ENCODE data around the gene FAF2. TPM values are rescaled to one million over a fixed set of nuclear protein-coding genes. Genes with fewer than 3 reads are reported as not detected.
A peak's percentile ranks its signal among the peaks of the same experiment; 100 is the strongest.

The FAF2 gene
- total and polyA plus RNA-seq, 10 of the 15 experiments (the other 5 are each of a cell fraction or from before 2014, with no cell fraction given) = 19.0 to 45.1 (median 35.6) TPM

DNA sequence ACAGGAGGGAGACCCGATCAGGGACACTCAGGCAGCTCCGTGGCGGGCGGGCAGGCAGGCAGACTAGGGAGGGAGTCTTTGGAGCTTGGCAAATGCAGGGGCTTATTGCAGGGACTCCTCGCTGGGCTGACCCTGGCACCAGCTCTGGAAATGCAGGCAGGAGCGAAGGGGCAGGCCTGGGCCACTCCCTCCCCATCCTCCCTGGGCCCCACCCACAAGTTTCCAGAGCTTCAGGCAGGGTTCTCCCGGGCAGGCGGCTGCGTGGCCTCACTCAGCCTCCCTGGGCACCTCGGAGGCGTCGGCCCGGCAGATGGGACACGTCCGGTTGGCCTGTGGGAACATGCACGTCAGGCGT, 80.6 kb downstream of the FAF2 start (continued):
- TF ChIP-seq, protein P1, sequence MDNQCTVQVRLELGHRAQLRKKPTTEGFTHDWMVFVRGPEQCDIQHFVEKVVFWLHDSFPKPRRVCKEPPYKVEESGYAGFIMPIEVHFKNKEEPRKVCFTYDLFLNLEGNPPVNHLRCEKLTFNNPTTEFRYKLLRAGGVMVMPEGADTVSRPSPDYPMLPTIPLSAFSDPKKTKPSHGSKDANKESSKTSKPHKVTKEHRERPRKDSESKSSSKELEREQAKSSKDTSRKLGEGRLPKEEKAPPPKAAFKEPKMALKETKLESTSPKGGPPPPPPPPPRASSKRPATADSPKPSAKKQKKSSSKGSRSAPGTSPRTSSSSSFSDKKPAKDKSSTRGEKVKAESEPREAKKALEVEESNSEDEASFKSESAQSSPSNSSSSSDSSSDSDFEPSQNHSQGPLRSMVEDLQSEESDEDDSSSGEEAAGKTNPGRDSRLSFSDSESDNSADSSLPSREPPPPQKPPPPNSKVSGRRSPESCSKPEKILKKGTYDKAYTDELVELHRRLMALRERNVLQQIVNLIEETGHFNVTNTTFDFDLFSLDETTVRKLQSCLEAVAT (IDR thresholded peaks at IDR 0.05) = no peak
- TF ChIP-seq BACH1 (IDR thresholded peaks at IDR 0.05; ENCODE audit: borderline replicate concordance) (no peak), POLR2AphosphoS2 (IDR thresholded peaks at IDR 0.05; ENCODE audit: low read depth, low read length) (no peak), HDAC2 (IDR thresholded peaks at IDR 0.05) (no peak), ZNF207 (IDR thresholded peaks at IDR 0.05; ENCODE audit: borderline replicate concordance) (no peak)

DNA sequence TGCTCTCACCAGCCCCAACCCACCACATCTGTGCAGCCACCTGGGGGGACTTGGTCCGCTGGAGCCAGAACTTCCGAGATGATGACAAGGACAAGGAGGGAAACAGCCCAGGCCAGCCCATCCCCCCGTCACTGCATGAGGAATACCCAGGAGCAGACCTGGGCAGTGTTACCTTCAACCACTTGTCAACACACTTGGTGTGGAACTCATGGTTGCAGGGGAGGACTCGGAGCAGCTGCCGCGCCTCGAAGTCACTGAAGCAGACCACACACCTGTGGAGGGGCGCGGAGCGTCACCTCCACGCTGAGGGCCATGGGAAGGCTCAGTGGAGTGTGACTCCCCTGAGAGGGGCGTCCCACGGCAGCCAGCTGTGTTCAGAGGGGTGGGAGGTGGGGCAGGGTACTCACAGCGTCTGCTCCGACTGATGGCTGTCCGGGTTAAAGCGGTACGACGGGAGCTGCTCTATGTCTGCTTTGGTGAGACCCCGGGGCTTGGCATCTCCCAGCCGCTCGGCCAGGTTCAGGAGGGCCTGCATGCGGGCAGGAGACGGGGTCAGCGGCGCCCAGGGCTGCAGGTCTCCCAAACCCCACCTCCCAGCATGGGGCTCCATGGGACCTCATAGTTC, 81.0 kb downstream of the FAF2 start:
- H3K9me3 ChIP-seq (replicated peaks; ENCODE audit: control insufficient read depth, insufficient read depth, low read length) = no peaks in the 10 kb centered on the region
- in situ Hi-C loops (cut with MboI) (no loop called here), intact Hi-C loops (cut with micrococcal nuclease; ENCODE audit: unreplicated experiment) (no loop called here)
- no peak for DNase-seq (ENCODE audit: low read depth, low spot score)
- 84% methylated on average over 26 of the region's 26 CpGs for WGBS (ENCODE audit: insufficient coverage, insufficient replicate concordance, low lambda C conversion rate, missing lambda C conversion rate)
- H3K79me2 ChIP-seq (ENCODE audit: control insufficient read depth, insufficient read depth, low read length) = peaks cover 29% of the 10 kb centered on the region
- no peaks in the 10 kb centered on the region; the same call in 1 of the 2 replicates for H4K20me1 ChIP-seq (ENCODE audit: control insufficient read depth, insufficient read depth)
- ChIA-PET RAD21 (ENCODE audit: unreplicated experiment) (no interaction called here), POLR2A (no interaction called here), SMC1A (ENCODE audit: uncharacterized antibody, unreplicated experiment) (no interaction called here), CTCF (no interaction called here)
- no peak for FAIRE-seq
- H3K4me2 ChIP-seq (ENCODE audit: control insufficient read depth, insufficient read depth) = peak overlapping the region; percentile 64
- H3K27me3 ChIP-seq (replicated peaks in 1 of 2; ENCODE audit: control insufficient read depth in 2 of 2, insufficient read depth in 2 of 2, low read length in 1 of 2) = no peaks in the 10 kb centered on the region
- peak overlapping the region; percentile 56 for H3K27ac ChIP-seq (ENCODE audit: control insufficient read depth, insufficient read depth)
- no peak overlapping the region for H3K4me3 ChIP-seq
- no TSS peak for BruUV-seq (replicated peaks)
- H3K36me3 ChIP-seq (ENCODE audit: control insufficient read depth in 2 of 2, insufficient read depth in 2 of 2, low read length in 1 of 2) = peaks cover 14 to 39% of the 10 kb centered on the region in 2 experiments
- H3K4me1 ChIP-seq (ENCODE audit: control insufficient read depth, insufficient read depth, low read length) = peaks cover 40% of the 10 kb centered on the region
- no peak for ATAC-seq
- H3K9ac ChIP-seq (ENCODE audit: control insufficient read depth, insufficient read depth, low read length) = no peak overlapping the region
- TF ChIP-seq CBX5 (IDR thresholded peaks at IDR 0.05; ENCODE audit: low read depth) (no peak), DPF2 (IDR thresholded peaks at IDR 0.05) (no peak), HDGF (IDR thresholded peaks at IDR 0.05) (no peak), BRCA1 (IDR thresholded peaks at IDR 0.05; ENCODE audit: low read depth, low read length) (no peak), ZSCAN29 (IDR thresholded peaks at IDR 0.05) (no peak), SIN3A (IDR thresholded peaks at IDR 0.05; ENCODE audit: low read depth, low read length) (no peak), TCF12 (IDR thresholded peaks at IDR 0.05; ENCODE audit: low read depth, low read length) (no peak)
- TF ChIP-seq, protein P2, sequence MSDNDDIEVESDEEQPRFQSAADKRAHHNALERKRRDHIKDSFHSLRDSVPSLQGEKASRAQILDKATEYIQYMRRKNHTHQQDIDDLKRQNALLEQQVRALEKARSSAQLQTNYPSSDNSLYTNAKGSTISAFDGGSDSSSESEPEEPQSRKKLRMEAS (IDR thresholded peaks at IDR 0.05; ENCODE audit: low read depth, low read length) = no peak
- TF ChIP-seq, protein P3, sequence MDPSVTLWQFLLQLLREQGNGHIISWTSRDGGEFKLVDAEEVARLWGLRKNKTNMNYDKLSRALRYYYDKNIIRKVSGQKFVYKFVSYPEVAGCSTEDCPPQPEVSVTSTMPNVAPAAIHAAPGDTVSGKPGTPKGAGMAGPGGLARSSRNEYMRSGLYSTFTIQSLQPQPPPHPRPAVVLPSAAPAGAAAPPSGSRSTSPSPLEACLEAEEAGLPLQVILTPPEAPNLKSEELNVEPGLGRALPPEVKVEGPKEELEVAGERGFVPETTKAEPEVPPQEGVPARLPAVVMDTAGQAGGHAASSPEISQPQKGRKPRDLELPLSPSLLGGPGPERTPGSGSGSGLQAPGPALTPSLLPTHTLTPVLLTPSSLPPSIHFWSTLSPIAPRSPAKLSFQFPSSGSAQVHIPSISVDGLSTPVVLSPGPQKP (IDR thresholded peaks at IDR 0.05; ENCODE audit: low read depth, low read length) = no peak
- no peak overlapping the region; the same call in 1 of the 2 replicates for H2AFZ ChIP-seq (ENCODE audit: control insufficient read depth, low read depth, low read length)

Data from GM12878 (cell line).